ENCODE measurements around the gene RRAS2.
A peak's percentile ranks its signal among the peaks of the same experiment; 100 is the strongest.

GRCh38 chr11:14357881-14358728 lies 878 bp downstream of the RRAS2 start:
- TF ChIP-seq CTCF (IDR thresholded peaks at IDR 0.05) (no peak), POLR2A (IDR thresholded peaks at IDR 0.05) (no peak), POLR2AphosphoS5 (IDR thresholded peaks at IDR 0.05) (peak in 1 of 4 donors; percentile 53)
